HL-60 (cell line): Measurements from ENCODE around the gene RAPGEF4.

ENCODE experiments used
- CTCF ChIP-seq: IDR thresholded peaks from one replicate; pipeline ENCODE4 v1.5.1; 2011; ENCODE audit warnings: low read length, control low read depth, inconsistent platforms; ENCODE audit not compliant: insufficient read depth
- GABPA ChIP-seq: IDR thresholded peaks from 2 replicates; pipeline ENCODE4 v1.6.1; 2012; ENCODE audit warnings: low read depth
- REST ChIP-seq: IDR thresholded peaks from 2 replicates; pipeline ENCODE4 v1.6.1; 2012; ENCODE audit warnings: low read depth; ENCODE audit not compliant: insufficient replicate concordance
- SPI1 ChIP-seq: IDR thresholded peaks from 2 replicates; pipeline ENCODE4 v1.6.1; 2012; ENCODE audit warnings: low read depth, mild to moderate bottlenecking, borderline replicate concordance

- TF ChIP-seq GABPA = no peak
- TF ChIP-seq CTCF = no peak
- TF ChIP-seq SPI1 = no peak
- no peak for TF ChIP-seq REST
Measured at GRCh38 chr2:172999641-173000386, 264.2 kb downstream of the RAPGEF4 start.
